Measurements from ENCODE around the gene NUDT3. TPM values are rescaled to one million over a fixed set of nuclear protein-coding genes. Genes with fewer than 3 reads are reported as not detected.
"Not testable (repeated sequence)": the region's sequence is repeated elsewhere in the genome, so short reads cannot be mapped to it uniquely, and the experiment has no call there.

NUDT3 gene
- total RNA-seq, 1 donor from 2014 or later, result 16.7 TPM

- Mint-ChIP-seq H3K9me3 (ENCODE audit: unreplicated experiment) (no peaks in the 10 kb centered on the region), H3K4me3 (ENCODE audit: unreplicated experiment) (no peak overlapping the region), H3K27me3 (ENCODE audit: low read depth, unreplicated experiment) (no peaks in the 10 kb centered on the region), H3K36me3 (ENCODE audit: low read depth, unreplicated experiment) (peaks cover 4% of the 10 kb centered on the region), H3K4me1 (ENCODE audit: low read depth, unreplicated experiment) (peaks cover 15% of the 10 kb centered on the region), H3K27ac (ENCODE audit: unreplicated experiment) (peak overlapping the region; percentile 48)
- Histone ChIP-seq H4K20me1 (ENCODE audit: insufficient read depth, low read length) (peaks cover 79% of the 10 kb centered on the region), H3K4me1 (ENCODE audit: insufficient read depth, low read length) (peaks cover 5% of the 10 kb centered on the region), H3K4me3 (ENCODE audit: insufficient read depth, low read depth, low read length) (no peak overlapping the region), H2AFZ (ENCODE audit: low read depth, low read length) (no peak overlapping the region), H3K9ac (ENCODE audit: low read length) (no peak overlapping the region), H3K36me3 (ENCODE audit: insufficient read depth, low read length) (no peaks in the 10 kb centered on the region), H3K27me3 (ENCODE audit: insufficient read depth, low read length) (no peaks in the 10 kb centered on the region), H3K79me2 (ENCODE audit: insufficient read depth, low read length) (peaks cover 97% of the 10 kb centered on the region), H3K4me2 (ENCODE audit: low read length) (peak overlapping the region; percentile 20), H3K9me3 (ENCODE audit: insufficient read depth, low read depth, low read length) (no peaks in the 10 kb centered on the region), H3K27ac (ENCODE audit: low read depth, low read length) (no peak overlapping the region)
- no peak for TF ChIP-seq EZH2 (IDR thresholded peaks at IDR 0.05; ENCODE audit: insufficient read depth, low read length)
- TF ChIP-seq, protein P1, sequence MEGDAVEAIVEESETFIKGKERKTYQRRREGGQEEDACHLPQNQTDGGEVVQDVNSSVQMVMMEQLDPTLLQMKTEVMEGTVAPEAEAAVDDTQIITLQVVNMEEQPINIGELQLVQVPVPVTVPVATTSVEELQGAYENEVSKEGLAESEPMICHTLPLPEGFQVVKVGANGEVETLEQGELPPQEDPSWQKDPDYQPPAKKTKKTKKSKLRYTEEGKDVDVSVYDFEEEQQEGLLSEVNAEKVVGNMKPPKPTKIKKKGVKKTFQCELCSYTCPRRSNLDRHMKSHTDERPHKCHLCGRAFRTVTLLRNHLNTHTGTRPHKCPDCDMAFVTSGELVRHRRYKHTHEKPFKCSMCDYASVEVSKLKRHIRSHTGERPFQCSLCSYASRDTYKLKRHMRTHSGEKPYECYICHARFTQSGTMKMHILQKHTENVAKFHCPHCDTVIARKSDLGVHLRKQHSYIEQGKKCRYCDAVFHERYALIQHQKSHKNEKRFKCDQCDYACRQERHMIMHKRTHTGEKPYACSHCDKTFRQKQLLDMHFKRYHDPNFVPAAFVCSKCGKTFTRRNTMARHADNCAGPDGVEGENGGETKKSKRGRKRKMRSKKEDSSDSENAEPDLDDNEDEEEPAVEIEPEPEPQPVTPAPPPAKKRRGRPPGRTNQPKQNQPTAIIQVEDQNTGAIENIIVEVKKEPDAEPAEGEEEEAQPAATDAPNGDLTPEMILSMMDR (IDR thresholded peaks at IDR 0.05; ENCODE audit: insufficient read depth, low read depth, low read length), result no peak
- FAIRE-seq, result no peak
- DNase-seq (ENCODE audit: low read depth), result peak; percentile 14
Measured at GRCh38 chr6:34377984-34378383, 14.5 kb downstream of the NUDT3 start.

DNA sequence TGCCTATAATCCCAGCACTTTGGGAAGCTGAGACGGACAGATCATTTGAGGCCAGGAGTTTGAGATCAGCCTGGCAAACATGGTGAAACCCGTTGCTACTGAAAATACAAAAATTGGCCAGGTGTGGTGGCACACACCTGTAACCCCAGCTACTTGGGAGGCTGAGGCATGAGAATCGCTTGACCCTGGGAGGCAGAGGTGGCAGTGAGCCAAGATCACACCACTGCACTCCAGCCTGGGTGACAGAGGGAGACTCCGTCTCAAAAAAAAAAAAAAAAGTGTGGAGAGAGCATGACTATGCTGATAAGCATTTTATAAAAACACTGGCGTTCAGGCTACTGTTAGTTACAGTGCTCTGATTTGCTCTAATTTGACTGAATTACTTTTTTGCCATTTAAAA, 14.9 kb downstream of the NUDT3 start:
- H3K4me1 ChIP-seq (ENCODE audit: insufficient read depth, low read length); H3K9me3 ChIP-seq (ENCODE audit: insufficient read depth, low read depth, low read length); H3K27me3 ChIP-seq (ENCODE audit: insufficient read depth, low read length); H3K4me3 ChIP-seq (ENCODE audit: insufficient read depth, low read depth, low read length); H3K9me3 Mint-ChIP-seq (ENCODE audit: unreplicated experiment); H2AFZ ChIP-seq (ENCODE audit: low read depth, low read length); H3K9ac ChIP-seq (ENCODE audit: low read length); H3K36me3 ChIP-seq (ENCODE audit: insufficient read depth, low read length); FAIRE-seq; H3K4me3 Mint-ChIP-seq (ENCODE audit: unreplicated experiment); H3K36me3 Mint-ChIP-seq (ENCODE audit: low read depth, unreplicated experiment); H3K27me3 Mint-ChIP-seq (ENCODE audit: low read depth, unreplicated experiment); DNase-seq (ENCODE audit: low read depth); H3K27ac ChIP-seq (ENCODE audit: low read depth, low read length): not testable (repeated sequence)
- peak overlapping the region; percentile 48 for H3K27ac Mint-ChIP-seq (ENCODE audit: unreplicated experiment)
- Histone ChIP-seq H3K79me2 (ENCODE audit: insufficient read depth, low read length) (peaks cover 92% of the 10 kb centered on the region), H3K4me2 (ENCODE audit: low read length) (peak overlapping the region; percentile 20), H4K20me1 (ENCODE audit: insufficient read depth, low read length) (peaks cover 75% of the 10 kb centered on the region)
- peaks cover 15% of the 10 kb centered on the region for H3K4me1 Mint-ChIP-seq (ENCODE audit: low read depth, unreplicated experiment)

- Histone ChIP-seq H2AFZ (ENCODE audit: low read depth, low read length) (no peak overlapping the region), H3K9ac (ENCODE audit: low read length) (no peak overlapping the region), H3K9me3 (ENCODE audit: insufficient read depth, low read depth, low read length) (no peaks in the 10 kb centered on the region), H3K27ac (ENCODE audit: low read depth, low read length) (no peak overlapping the region), H3K4me1 (ENCODE audit: insufficient read depth, low read length) (peaks cover 5% of the 10 kb centered on the region), H3K27me3 (ENCODE audit: insufficient read depth, low read length) (no peaks in the 10 kb centered on the region), H3K4me2 (ENCODE audit: low read length) (no peak overlapping the region), H3K4me3 (ENCODE audit: insufficient read depth, low read depth, low read length) (no peak overlapping the region), H3K36me3 (ENCODE audit: insufficient read depth, low read length) (no peaks in the 10 kb centered on the region), H4K20me1 (ENCODE audit: insufficient read depth, low read length) (peaks cover 65% of the 10 kb centered on the region), H3K79me2 (ENCODE audit: insufficient read depth, low read length) (peaks cover 84% of the 10 kb centered on the region)
- Mint-ChIP-seq H3K36me3 (ENCODE audit: low read depth, unreplicated experiment) (peaks cover 7% of the 10 kb centered on the region), H3K27ac (ENCODE audit: unreplicated experiment) (no peak overlapping the region), H3K4me3 (ENCODE audit: unreplicated experiment) (no peak overlapping the region), H3K4me1 (ENCODE audit: low read depth, unreplicated experiment) (peaks cover 13% of the 10 kb centered on the region), H3K27me3 (ENCODE audit: low read depth, unreplicated experiment) (no peaks in the 10 kb centered on the region), H3K9me3 (ENCODE audit: unreplicated experiment) (no peaks in the 10 kb centered on the region)
- TF ChIP-seq, protein P1 (IDR thresholded peaks at IDR 0.05; ENCODE audit: insufficient read depth, low read depth, low read length), result no peak
- no peak for TF ChIP-seq EZH2 (IDR thresholded peaks at IDR 0.05; ENCODE audit: insufficient read depth, low read length)
- FAIRE-seq, result no peak
- no peak for DNase-seq (ENCODE audit: low read depth)
Measured at GRCh38 chr6:34375833-34376232, 16.6 kb downstream of the NUDT3 start.

Measured in astrocyte (in vitro differentiated cells and primary cell).